ENCODE measurements around the gene ANKRD16. TPM values are rescaled to one million over a fixed set of nuclear protein-coding genes. Genes with fewer than 3 reads are reported as not detected.

Gene ANKRD16
- total and polyA plus RNA-seq, 2 of the 8 experiments (the other 6 are each of a cell fraction or from before 2014, with no cell fraction given), result 8.2 to 12.7 TPM

DNA sequence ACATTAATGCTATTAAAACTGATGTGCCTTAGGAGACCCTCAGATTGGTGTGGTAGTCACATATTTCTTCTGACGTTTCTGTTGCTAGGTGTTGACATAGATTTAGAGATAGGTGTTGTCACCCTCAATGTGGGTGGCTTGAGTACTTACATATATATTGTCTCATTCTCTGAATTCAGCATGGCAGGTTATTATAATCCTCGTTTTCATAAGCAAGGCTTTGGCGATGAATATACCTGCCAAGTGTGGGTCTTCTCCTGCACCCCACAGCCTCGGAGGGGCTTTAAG is 7.3 kb upstream of the ANKRD16 start (continued):
- TF ChIP-seq SIRT6 (IDR thresholded peaks at IDR 0.05; ENCODE audit: low read length) (no peak), GABPA (IDR thresholded peaks at IDR 0.05; ENCODE audit: borderline replicate concordance, insufficient read depth, low read length) (no peak), POLR2AphosphoS5 (IDR thresholded peaks at IDR 0.05; ENCODE audit: low read depth, low read length) (no peak), NRF1 (IDR thresholded peaks at IDR 0.05; ENCODE audit: low read depth, low read length) (no peak)
- TF ChIP-seq, protein P1, sequence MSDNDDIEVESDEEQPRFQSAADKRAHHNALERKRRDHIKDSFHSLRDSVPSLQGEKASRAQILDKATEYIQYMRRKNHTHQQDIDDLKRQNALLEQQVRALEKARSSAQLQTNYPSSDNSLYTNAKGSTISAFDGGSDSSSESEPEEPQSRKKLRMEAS (IDR thresholded peaks at IDR 0.05), result no peak
